GDM1 (cell line): Measurements from ENCODE around the gene AMOT.

Source experiments
- DNase-seq: peaks from one replicate; lab custom pipeline; 2025; lab: John Stamatoyannopoulos, UW

The AMOT gene

DNA sequence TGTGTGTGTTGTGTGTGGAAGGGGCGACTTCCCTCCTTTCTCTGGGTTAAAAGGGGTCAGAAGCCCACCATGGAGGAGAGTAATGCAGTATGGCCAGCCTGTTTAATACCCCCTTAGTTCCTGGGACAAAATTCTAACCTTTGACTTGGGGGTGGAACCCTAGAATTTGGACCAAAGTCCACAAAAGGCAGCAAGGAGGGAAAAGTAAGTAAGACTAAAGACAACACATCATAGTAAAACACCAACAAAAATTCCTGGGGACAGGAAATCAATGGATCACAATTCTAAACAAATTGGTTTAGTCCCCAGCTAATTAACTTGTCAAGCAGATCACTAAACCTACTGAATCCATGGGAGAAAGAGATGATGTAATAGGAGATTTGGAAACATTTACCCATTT is 3.1 kb downstream of the AMOT start:
- no peak for DNase-seq

DNA sequence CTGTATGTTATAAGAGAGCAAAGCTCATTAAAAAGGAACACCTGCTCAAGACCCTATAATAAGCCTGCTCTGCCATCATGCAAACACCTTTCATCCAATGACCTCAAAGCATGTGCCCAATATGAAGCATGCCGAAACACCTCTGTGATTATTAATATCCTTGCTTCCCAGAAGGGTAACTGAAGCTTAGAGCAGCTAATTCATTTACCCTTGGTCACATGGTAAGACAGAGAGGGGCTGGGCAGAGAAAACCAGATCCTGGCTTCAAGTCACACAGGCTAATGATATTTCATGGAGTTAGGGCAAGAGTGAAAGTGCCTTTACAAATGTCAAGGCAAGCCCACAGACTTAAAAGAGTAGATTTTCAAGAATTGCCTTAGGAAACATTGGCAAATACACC is 5.6 kb downstream of the AMOT start:
- DNase-seq, result no peak

DNA sequence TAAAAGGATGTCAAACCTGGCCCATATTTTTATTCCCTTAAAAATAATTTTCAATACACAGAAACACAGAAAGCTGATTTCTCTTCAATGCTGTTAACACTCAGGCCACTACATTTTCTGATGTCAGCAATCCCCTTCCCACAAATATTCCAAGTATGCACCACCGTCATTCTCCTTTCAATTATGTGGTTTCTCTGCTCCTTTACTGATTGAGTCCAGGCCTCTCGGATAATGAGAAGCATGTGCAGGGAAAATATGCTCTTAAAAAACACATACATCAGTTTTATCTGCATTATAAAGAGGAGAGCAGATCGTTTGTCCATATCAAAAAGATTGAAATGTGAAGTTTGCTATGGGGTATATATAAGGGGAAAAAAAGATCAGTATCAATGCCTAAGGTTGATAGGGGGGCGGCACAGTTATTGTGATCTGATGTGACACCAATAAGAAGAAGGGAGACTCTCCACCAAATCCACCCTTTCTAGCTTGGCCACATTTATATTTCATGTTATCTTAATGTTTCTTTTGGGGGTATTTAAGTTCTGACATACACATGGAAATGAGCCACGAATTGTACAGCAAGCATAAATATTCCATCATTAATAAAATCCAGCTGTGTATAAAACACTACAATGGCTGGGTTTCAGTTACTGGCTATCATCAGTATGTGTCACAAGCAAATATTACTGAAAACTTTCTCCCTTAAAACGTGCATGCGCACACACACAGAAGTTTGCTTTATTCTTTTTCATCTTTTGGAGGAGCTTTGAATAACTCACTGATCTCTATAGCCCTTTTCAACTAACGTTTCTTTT is 6.4 kb downstream of the AMOT start:
- DNase-seq, result no peak

DNA sequence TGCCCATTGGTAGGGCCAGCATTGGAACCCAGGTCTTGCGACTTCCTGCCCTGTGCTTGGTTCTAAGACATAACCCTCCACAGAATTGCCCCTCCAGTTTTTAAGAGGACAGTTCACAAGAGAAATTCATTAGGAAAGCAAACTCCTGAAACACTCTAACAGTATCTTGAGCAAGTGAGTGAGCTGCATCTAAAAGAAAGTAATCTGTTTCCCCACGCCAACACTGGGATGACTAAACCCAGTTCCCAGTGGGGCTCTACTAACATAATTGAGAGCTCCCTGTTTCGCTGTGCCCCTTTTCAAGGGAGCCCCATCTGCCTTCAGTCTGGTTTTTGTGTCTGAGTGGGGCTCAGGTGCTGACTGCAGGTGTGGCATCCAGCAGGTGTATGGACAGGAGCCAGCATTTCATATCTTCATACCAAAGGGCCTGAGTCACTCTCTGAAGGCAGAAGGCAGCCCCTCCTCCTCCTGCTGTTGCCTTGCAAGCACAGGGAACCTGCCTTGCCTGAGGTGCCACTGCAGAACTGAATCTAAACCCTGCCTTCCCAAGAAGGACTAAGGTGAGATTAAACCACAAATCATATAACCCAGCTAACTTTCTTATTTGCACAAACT is 8.0 kb downstream of the AMOT start:
- DNase-seq, result no peak

DNA sequence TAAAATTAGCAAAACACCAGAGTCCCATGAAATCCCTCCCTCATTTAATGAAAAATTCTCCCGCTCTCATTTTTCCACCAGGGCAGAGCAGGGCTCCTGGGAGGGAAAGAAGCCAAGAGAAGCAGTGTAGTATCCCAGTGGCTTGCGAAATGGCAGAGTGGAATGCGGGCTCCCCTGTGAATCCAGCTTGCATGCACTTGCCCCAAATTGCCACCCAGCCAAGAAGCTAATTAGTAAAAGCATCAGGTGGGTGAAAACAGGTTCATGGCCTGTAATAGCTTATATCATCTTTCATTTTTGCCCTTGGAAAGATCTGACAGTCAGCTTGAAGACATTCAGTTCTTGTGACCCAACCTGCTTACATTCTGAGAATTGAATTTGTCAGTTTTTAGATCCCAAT is 10.1 kb downstream of the AMOT start:
- DNase-seq, result no peak

DNA sequence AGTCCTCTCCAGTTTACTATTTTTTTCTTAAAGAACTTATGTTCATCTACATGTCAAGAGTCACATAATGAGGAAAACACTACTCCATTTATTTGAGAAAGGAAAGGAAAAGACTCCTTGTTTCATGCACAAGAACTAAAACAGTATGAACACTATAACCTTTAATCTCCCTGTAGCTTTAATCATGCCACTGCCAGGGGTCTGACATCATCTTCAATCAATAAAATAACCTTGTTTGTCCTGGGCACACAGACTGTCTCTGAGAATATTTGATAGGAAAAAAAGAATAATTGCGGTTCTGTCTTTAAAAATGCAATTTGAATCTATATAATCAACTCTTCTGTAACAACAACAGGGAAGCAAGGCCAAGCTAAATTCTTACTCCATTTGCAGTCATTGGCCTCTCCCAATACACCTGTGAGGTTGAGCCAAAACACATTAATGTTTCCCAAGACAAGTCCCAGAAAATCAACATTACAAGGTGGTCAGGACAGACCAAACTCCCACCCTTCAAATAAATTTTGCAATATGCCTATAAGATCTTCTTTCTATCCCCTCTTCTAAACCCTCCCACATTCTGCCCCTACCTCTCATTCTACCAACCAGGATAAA is 13.2 kb downstream of the AMOT start:
- DNase-seq, result no peak

DNA sequence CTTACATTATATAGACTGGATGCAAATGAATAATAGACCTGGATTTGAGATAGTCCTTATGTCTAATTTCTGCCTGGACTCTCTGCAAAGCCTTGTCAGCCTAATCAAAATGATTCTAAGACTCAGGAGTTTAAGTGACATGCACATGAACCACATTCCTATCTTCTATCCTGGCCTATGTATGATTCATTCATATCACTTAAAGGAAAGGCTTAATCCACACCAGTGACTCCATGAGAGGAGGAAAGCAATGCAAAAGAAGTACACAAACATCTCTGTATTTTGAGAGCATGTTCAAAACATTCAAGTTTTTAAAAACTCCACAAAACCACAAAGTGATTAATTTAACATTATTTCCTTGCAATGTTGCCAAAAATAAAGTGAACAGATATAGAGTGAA is 14.6 kb downstream of the AMOT start:
- no peak for DNase-seq

DNA sequence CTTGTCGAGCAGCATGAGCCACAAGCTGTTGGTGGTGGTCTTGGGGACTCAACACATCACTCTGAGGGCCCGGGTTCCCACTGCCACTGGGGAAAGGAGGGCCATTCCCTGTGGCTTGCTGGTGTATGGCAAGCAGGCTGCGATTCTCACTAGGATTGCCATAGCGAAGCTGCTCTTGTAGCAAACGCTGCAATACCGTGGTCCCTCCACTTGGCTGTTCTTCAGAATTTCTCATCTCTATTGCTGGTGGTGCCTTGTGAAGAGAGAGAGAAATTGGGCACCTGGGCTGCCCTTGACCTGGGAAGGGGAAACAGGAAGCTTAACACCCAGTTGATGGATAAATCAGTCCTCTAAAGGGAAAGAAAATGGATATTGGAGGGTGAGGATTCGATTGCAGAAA is 17.7 kb downstream of the AMOT start:
- no peak for DNase-seq

DNA sequence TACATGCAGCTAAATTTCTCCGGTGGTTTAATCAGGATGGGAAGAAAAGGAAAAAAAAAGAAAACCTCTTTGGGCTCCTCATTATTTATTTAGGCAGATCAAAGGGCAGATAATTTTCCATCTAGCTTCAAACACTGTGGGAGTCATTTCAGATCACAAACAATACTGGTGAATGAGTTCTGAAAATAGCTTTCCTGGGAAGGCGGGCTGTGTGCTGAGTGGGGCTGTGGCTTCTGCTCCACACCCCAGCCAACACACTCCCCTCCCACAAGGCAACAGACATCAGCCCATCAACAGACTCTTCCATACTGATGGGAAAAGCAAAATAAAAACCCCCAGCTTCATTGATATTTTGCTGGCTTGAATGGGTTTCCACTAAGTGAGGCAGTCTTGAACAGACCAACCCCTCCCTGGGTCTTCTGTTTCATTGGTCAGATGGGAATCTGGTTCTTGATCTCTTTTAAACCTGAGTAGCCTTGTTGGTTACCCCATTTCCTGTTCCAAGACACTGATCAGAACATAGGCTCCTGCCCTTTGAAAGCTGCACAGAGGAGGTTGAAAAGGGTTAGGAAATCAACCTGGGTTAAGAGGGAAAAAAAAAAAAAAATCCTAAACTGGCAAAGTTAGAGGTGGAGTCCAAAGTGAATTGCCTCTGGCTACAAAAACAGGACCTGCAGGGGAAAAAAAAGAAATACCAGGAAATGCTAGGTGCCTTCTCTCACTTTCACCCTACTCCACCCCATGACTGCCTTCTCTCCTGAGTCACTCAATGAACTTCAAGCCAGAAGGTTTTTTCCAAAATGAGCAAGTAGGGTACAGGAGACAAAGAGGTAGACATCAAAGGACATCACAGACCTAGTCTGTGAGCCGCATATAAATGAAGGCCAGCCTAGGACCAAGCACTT is 20.0 kb downstream of the AMOT start:
- no peak for DNase-seq

DNA sequence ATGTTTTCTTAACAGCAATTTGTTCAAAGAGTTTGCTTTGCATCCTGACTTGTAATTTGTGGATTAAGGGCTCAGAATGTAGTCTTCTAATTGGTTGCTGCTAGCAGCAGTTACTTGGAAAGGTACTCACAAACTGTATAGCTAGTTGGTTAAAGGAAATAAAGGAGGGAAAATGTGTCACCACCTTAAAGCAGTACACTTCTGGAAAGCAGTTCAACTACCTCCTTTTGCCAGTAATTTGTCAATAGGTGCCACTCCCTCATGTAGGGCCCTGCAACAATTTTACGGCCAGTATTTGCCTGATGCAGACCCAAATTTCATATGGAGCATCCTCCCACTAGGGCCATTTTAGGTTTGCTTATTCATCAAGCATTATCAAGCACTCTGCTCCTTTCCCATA is 20.8 kb downstream of the AMOT start:
- no peak for DNase-seq

DNA sequence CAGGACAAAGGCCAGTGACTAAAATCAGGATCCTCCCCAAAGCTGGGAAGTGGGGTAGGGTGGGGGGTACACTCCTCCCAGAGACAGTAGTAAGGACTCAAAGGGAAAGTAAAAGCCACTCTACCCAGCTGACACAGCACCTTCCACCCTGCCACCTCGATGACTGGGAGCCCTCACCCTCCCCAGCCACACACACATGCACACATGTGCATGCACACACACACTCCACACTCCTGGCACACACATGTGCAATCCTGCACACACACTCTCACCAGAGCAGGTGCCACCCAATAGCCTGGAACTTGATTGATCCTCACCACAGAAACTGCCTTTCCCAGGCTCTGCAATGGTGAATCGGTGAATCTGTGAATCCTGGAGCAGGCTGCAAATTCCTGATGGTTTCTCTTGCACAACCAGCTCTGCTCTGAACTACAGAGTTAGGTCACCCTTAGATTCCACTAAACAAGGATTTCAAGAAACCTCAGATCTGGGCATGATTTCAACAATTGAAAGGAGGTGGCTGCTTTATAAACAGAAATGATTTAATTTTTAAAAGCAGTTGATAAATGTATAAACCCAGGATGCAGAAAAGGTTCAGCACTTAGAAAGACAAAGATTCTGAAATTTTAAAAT is 21.5 kb downstream of the AMOT start:
- DNase-seq, result no peak

DNA sequence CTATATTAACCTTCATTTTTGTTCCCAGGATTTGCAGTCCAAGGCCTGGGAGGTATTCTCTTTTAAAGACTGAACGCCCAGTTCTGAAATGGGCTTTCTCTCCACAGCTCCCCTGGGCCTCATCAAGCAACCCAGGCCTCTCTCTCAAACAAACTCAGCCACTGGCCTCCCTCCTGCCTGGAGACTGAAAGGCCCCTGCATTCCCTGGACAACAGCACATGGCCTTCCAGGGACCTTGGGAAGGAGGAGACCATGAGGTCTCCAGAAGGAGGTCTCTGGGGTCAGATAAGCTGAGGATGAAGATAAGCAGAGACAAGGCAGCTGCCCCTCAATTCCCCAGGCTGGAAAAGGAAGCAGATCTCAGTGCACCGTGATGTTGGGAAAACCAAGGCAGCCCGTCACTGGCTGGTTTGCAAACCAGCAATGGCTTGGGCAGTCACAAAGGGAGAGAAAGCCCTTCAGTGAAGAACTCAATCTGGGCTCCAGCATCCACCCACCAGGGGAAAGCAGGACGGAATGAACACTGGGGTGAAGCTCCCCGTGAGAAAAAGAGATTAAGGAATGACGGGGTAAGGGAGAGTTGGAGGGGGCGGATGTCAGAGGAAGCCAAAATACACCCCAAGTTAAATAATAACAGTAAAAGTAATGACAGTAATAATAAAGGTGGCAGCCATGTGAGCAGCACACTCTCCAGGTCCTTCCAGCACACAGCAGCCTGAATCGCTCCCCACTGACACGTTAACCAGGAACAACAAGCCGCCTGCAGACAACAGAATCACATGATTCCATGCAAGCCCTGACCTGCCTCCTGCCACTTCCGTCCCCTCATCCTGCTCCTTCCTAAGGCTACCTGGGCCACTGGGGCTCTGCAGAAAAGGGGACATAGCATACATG is 22.3 kb downstream of the AMOT start:
- DNase-seq, result no peak

DNA sequence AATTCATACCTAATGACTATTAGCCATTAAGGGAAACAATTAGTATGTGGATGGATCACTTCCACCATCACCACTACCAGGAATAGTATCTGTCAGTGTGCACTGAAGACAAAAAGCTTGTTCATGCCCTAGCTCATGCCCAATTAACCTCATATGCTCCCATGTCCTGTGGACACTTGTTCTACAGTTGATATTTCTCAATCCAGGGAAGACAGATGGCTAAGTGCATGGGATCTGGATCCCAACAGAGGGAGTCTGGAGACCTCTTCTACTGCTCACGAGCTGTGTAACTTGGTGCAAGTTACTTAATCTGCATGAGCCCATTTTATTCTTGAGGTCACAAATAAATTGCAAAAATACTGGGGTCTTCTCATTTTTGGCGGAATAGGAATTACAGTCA is 23.7 kb downstream of the AMOT start:
- no peak for DNase-seq

DNA sequence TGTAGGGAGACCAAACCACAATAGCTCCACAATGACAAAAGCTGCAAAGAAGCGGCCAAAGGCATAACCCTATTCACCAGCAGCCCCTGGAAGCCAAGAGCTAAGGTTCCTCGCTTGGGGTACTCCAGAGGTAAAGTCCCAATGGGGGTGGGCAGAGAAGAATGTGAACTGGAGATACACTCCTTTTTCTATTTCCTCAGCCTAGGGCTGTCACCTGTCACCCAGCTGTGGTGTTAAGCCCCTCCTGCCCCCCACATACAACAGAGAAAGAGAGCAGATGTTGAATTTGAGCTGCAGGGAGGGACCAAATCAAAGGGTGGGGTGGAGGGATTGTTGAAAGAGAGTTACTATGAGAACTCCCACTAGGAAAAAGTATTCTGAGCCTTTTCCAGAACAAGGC is 26.1 kb downstream of the AMOT start:
- no peak for DNase-seq

DNA sequence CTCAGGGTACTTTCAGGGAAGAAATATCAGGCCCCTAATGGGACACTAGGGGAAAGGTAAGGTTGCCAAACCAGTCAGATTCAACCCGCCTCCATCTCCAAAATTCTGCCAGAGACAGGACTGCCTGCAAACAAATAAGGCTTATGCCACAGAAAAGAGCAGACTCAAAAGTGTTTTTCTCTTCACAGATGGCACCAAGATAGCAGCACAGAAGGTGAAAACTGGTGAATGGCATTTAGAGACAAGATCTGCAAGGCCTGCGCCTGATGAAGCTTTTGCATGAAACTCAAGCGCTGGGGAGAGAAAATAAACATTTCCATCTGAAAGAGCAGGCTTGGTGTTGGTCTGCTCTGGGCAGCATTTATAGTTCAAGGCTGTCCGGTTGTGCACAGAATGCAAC is 27.9 kb downstream of the AMOT start:
- DNase-seq, result no peak

DNA sequence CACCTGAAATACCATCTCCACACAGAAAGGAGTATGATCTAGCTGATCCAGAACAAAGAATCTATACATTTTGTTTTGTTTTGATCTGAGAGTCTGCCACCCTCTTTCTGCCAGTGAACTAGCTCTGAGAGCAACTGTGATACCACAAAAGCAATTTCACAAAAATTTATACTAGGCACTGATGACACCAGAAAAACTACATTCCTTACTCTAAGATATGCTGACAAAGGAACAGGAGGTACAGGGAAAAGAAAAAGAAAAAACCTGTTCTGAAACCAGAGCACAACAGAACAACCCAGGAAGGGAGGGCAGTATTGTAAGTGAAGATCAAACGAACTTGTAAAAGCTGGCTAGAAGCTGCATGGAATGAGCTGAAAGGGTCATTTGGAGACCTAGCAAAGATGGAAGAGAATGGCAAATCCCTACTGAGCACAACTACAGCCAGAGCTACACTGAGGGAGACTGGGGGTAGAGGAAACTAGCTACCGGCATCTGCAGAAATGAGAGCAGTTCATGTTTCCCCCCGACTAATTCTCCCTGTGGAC is 31.9 kb downstream of the AMOT start:
- DNase-seq, result no peak

DNA sequence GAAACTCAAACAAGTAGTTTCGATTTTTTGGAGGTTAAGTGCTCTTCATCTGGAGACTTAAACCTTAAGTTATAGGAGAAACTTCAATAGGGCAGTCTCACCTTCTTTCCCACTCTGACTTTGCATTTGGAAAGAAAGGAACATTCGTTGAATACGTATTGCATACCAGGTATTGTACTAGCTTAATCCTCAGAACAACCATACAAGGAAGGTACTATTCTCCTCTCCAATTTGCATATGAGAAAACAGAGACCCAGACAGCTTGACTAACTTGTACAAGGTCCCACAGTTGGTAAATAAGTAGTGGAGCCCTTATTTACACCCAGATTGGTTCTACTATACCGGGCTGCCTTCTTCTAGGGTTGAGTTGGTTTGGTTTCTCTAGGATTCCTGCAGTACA is 32.6 kb downstream of the AMOT start:
- DNase-seq, result no peak

DNA sequence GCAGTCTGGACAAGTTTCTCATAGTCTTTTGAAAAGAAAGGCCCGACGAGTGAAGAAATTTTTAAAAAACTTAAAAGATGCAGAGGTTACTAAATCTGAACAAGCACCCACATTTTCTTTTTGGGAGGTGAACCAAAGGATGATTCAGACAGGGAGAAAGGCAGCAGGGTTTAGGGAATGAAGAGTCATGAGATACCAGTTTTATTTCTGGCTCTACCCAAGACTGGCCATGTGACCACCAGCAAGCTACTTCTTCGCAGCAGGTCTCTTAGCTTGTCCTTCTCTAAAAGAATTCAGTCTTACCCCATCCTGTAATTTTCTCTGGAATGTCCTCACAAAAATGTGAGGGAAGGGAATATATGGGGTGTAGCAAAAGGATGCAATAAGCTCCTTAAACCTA is 37.6 kb downstream of the AMOT start:
- DNase-seq, result no peak

DNA sequence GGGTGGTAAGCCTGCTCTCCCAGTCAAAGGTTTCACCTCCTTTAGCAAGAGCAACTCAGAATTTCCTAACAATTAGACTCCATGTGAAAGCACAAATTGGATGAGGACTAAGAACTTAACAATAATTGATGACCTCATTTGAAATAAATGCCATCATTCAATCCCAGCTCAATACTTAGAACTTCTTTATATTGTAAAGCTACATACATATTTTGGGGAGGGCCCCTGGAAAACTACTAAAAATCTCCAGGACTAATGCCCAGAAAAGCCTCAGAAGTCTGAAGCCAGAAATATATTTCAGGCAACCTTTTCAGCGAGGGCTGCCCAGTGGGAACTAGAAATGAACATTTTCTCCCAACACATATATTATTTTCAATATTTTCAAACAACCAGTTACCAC is 38.1 kb downstream of the AMOT start:
- DNase-seq, result no peak

DNA sequence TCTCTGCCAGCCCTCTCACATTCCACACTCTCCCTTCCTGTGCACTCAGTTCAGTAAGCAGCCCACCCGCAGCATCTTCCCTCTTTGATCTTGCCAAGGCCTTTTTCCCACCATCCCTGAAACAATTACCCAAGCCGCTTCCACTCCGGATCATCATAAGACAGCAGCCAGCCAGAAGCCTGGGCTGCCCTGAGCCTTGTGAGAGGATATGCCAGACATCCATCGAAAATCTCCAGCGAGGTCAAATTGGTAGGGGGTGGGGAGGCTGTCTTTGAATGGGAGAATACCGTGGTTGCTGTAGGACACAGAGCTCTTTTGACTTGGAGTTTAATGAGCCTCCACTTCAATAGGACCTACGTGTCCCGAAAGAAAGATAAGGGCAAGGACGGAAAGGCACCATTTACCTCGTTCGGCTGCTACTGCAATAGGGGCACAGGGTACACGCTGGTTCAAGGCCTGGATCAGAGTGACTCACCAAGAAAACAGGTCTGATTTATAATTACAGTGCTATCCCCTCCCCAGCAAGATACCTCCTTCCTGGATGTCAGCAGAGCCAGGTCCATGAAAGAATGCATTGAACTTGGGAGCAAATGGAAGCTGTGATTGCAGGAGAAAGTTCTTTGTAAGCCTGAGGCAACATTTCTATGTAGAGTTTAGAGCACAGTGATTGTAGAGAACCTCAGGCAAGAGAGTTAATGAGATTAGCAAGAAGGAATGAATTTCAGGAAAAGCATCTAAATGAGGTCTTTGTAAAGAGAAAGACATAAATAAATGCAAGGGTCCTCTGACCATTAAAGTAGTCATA is 39.5 kb downstream of the AMOT start:
- no peak for DNase-seq
